SHP77 (cell line): ENCODE results near the gene KRTAP10-2.
"Not testable (repeated sequence)": the region's sequence is repeated elsewhere in the genome, so short reads cannot be mapped to it uniquely, and the experiment has no call there.

ENCODE experiments used
- DNase-seq, 2 experiments: peaks; one replicate each; lab custom pipeline; 2025; lab: John Stamatoyannopoulos, UW

Gene KRTAP10-2

GRCh38 chr21:44583089-44583799, 31.9 kb upstream of the KRTAP10-2 start:
- no peak for DNase-seq

GRCh38 chr21:44582055-44582454, 30.8 kb upstream of the KRTAP10-2 start:
- DNase-seq: peak; percentile 82 to 90

- DNase-seq: no peak
These were observed 29.9 kb upstream of the KRTAP10-2 start for GRCh38 chr21:44581158-44581557.

GRCh38 chr21:44580231-44580821, 29.0 kb upstream of the KRTAP10-2 start, which contains the start of gene KRTAP10-5:
Gene KRTAP10-5, minus strand, starts transcription at chr21:44580604. Its CDS starts 26 bp downstream, at chr21:44580578.
- peak in 1 of 2 experiments; percentile 69 for DNase-seq

GRCh38 chr21:44579833-44580144, 28.5 kb upstream of the KRTAP10-2 start:
- DNase-seq: no peak

- DNase-seq: no peak
These were observed 27.9 kb upstream of the KRTAP10-2 start for GRCh38 chr21:44579056-44579832.

- DNase-seq: no peak
These were observed 27.2 kb upstream of the KRTAP10-2 start for GRCh38 chr21:44578371-44579055.

GRCh38 chr21:44576025-44576420, 24.7 kb upstream of the KRTAP10-2 start:
- no peak for DNase-seq

- no peak for DNase-seq
These were observed 24.2 kb upstream of the KRTAP10-2 start for GRCh38 chr21:44575307-44576024.

- peak; percentile 53 to 72 for DNase-seq
These were observed 23.4 kb upstream of the KRTAP10-2 start for GRCh38 chr21:44574457-44575306.

- DNase-seq: not testable (repeated sequence)
These were observed 22.5 kb upstream of the KRTAP10-2 start, which contains the start of gene KRTAP10-4 for GRCh38 chr21:44573630-44574456. Gene KRTAP10-4, plus strand, starts transcription at chr21:44573729. Its CDS starts 30 bp downstream, at chr21:44573759.

GRCh38 chr21:44572959-44573583, 21.8 kb upstream of the KRTAP10-2 start:
- no peak for DNase-seq

- no peak for DNase-seq
These were observed 20.8 kb upstream of the KRTAP10-2 start for GRCh38 chr21:44571844-44572782.

- no peak for DNase-seq
These were observed 20.0 kb upstream of the KRTAP10-2 start for GRCh38 chr21:44571296-44571695.

GRCh38 chr21:44569861-44570517, 18.7 kb upstream of the KRTAP10-2 start:
- DNase-seq: no peak

- DNase-seq: peak; percentile 98 to 99
These were observed 17.6 kb upstream of the KRTAP10-2 start for GRCh38 chr21:44568667-44569556.

GRCh38 chr21:44568261-44568660, 17.0 kb upstream of the KRTAP10-2 start:
- no peak for DNase-seq
